Breast epithelium (tissue), 3 donors: ENCODE measurements around the gene D2HGDH.
"Not testable (repeated sequence)": the region's sequence is repeated elsewhere in the genome, so short reads cannot be mapped to it uniquely, and the experiment has no call there.

Experiments used
- POLR2A ChIP-seq: fragments of 450-650 bp; IDR thresholded peaks from one replicate; pipeline ENCODE4 v1.6.1; 2016; ENCODE audit warnings: antibody characterized with exemption, mild to moderate bottlenecking, moderate library complexity
- POLR2AphosphoS5 ChIP-seq, 3 donors: sonication (generic); formaldehyde crosslinking; IDR thresholded peaks; one replicate each; pipeline ENCODE4 v1.6.1; 2017; ENCODE audit warnings: antibody characterized with exemption in 3 of 3
- TF ChIP-seq, protein P1 (sequence below), 3 donors: fragments of 450-650 bp; IDR thresholded peaks; one replicate each; pipeline ENCODE4 v1.5.1; 2016 to 2017; ENCODE audit warnings: antibody characterized with exemption in 3 of 3, mild to moderate bottlenecking in 3 of 3, moderate library complexity in 3 of 3

DNA sequence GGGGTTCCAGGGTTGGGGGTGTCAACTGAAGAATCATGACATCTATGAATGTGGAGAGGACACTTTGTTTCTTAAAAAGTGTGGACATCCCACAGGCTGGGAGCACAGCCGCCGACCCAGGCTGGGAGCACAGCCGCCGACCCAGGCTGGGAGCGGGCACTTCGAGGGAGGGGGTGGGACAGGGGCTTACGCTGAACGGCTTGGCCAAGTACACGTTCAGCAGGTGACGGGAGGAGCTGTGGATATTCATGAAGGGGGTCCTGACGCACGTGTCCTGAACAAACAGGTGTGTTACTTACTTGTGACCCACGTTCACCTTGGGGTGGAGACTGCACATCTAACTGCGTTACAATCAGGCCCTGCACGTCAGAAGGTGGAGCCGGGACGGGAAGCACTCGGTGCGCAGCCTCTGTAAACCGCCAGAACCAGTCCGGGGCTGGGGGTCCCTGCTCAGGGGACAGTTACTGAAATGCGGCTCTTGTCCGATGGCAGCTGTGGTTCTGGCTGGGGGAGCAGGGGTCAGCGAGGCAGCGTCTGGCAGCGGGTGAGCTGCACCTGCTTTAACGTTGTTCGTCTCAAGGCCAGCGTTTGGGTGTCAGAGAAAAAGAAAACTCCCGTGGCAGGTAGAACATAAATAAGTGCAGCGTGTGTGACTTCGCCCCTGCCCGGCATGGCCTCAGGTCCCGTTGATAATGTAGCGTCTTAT is 65.9 kb downstream of the D2HGDH start:
- TF ChIP-seq, protein P1, sequence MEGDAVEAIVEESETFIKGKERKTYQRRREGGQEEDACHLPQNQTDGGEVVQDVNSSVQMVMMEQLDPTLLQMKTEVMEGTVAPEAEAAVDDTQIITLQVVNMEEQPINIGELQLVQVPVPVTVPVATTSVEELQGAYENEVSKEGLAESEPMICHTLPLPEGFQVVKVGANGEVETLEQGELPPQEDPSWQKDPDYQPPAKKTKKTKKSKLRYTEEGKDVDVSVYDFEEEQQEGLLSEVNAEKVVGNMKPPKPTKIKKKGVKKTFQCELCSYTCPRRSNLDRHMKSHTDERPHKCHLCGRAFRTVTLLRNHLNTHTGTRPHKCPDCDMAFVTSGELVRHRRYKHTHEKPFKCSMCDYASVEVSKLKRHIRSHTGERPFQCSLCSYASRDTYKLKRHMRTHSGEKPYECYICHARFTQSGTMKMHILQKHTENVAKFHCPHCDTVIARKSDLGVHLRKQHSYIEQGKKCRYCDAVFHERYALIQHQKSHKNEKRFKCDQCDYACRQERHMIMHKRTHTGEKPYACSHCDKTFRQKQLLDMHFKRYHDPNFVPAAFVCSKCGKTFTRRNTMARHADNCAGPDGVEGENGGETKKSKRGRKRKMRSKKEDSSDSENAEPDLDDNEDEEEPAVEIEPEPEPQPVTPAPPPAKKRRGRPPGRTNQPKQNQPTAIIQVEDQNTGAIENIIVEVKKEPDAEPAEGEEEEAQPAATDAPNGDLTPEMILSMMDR (IDR thresholded peaks at IDR 0.05): not testable (repeated sequence)
- TF ChIP-seq POLR2AphosphoS5 (IDR thresholded peaks at IDR 0.05); POLR2A: not testable (repeated sequence)
